GM19397 (cell line): ENCODE data around the gene MCRIP1.

Source experiments
- ATAC-seq: cut with Tn5 transposase; IDR thresholded peaks from one replicate; pipeline ENCODE4 v1.9.1; 2021; ENCODE audit warnings: mild to moderate bottlenecking, moderate library complexity; ENCODE audit not compliant: unreplicated experiment

MCRIP1 gene

GRCh38 chr17:81863123-81863675 lies 30.1 kb upstream of the MCRIP1 start:
- no peak for ATAC-seq

- peak; percentile 78 for ATAC-seq
These were observed 27.9 kb upstream of the MCRIP1 start for GRCh38 chr17:81860756-81861568.

GRCh38 chr17:81859906-81860755 lies 27.0 kb upstream of the MCRIP1 start, which contains the start of gene P4HB:
Gene P4HB, minus strand, starts transcription at chr17:81860535. Its CDS starts 64 bp downstream, at chr17:81860471.
- peak; percentile 72 for ATAC-seq

GRCh38 chr17:81858967-81859905 lies 26.1 kb upstream of the MCRIP1 start:
- ATAC-seq, result no peak

GRCh38 chr17:81858170-81858966 lies 25.3 kb upstream of the MCRIP1 start:
- no peak for ATAC-seq

GRCh38 chr17:81854974-81855774 lies 22.1 kb upstream of the MCRIP1 start:
- no peak for ATAC-seq

GRCh38 chr17:81852237-81852636 lies 19.1 kb upstream of the MCRIP1 start:
- no peak for ATAC-seq

- ATAC-seq, result no peak
These were observed 18.3 kb upstream of the MCRIP1 start for GRCh38 chr17:81851423-81851822.

GRCh38 chr17:81849457-81849856 lies 16.4 kb upstream of the MCRIP1 start:
- ATAC-seq, result no peak

GRCh38 chr17:81846743-81847689 lies 13.9 kb upstream of the MCRIP1 start:
- no peak for ATAC-seq

- no peak for ATAC-seq
These were observed 13.0 kb upstream of the MCRIP1 start for GRCh38 chr17:81845881-81846742.

GRCh38 chr17:81845361-81845760 lies 12.3 kb upstream of the MCRIP1 start:
- no peak for ATAC-seq

GRCh38 chr17:81844887-81845286 lies 11.8 kb upstream of the MCRIP1 start:
- ATAC-seq, result no peak

GRCh38 chr17:81844327-81844851 lies 11.3 kb upstream of the MCRIP1 start:
- no peak for ATAC-seq

GRCh38 chr17:81843713-81844326 lies 10.7 kb upstream of the MCRIP1 start:
- ATAC-seq, result no peak
